CD4-positive, alpha-beta T cell (primary cell): ENCODE data around the gene SRD5A3. TPM values are rescaled to one million over a fixed set of nuclear protein-coding genes. Genes with fewer than 3 reads are reported as not detected.
A peak's percentile ranks its signal among the peaks of the same experiment; 100 is the strongest.

Experiments
- ATAC-seq: fragments of 200-7000 bp; cut with Tn5 transposase; one replicate; pipeline ENCODE4 v1.10.0; 2022; ENCODE audit warnings: mild to moderate bottlenecking; ENCODE audit not compliant: poor library complexity
- CTCF ChIA-PET: fragments of 350-600 bp; sonication (Branson Sonifier 250); formaldehyde crosslinking; loops from one replicate; lab custom pipeline; 2021; ENCODE audit warnings: antibody characterized with exemption, inconsistent platforms; lab: Charles Lee
- POLR2A ChIA-PET: fragments of 350-600 bp; sonication (Branson Sonifier 250); formaldehyde crosslinking; loops from one replicate; lab custom pipeline; 2021; ENCODE audit warnings: antibody characterized with exemption, inconsistent platforms; lab: Charles Lee
- DNase-seq, 14 experiments: peaks; one replicate each; pipeline ENCODE4 v3.0.0-alpha.2; 2013 to 2020; ENCODE audit warnings: mixed read lengths in 2 of 14
- H3K27ac ChIP-seq, 2 donors: one replicate each; pipeline versions ENCODE4 v1.5.1 to v1.7.0; 2013; ENCODE audit warnings: low read length in 2 of 2, low read depth in 1 of 2, mild to moderate bottlenecking in 1 of 2
- H3K27me3 ChIP-seq, 2 experiments: 1 replicate in 1 of 2; 2 replicates in 1 of 2; pipeline versions ENCODE4 v1.6.1 to v1.7.0; 2013; ENCODE audit warnings: low read length in 2 of 2, control low read depth in 1 of 2, mild to moderate bottlenecking in 1 of 2, moderate library complexity in 1 of 2; ENCODE audit not compliant: insufficient read depth in 2 of 2, control insufficient read depth in 1 of 2
- H3K36me3 ChIP-seq: one replicate; pipeline ENCODE4 v1.6.1; 2013; ENCODE audit warnings: low read length, control low read depth; ENCODE audit not compliant: insufficient read depth
- H3K4me1 ChIP-seq: one replicate; pipeline ENCODE4 v1.6.1; 2013; ENCODE audit warnings: low read length, control low read depth; ENCODE audit not compliant: insufficient read depth
- H3K4me3 ChIP-seq: one replicate; pipeline ENCODE4 v1.5.1; 2013; ENCODE audit warnings: mild to moderate bottlenecking, low read length, moderate library complexity
- H3K9me3 ChIP-seq, 2 experiments: 1 replicate in 1 of 2; 2 replicates in 1 of 2; pipeline versions ENCODE4 v1.6.1 to v1.7.0; 2013; ENCODE audit warnings: low read length in 2 of 2, mild to moderate bottlenecking in 2 of 2, control low read depth in 1 of 2, moderate library complexity in 1 of 2; ENCODE audit not compliant: control insufficient read depth in 1 of 2, insufficient read depth in 1 of 2
- H3K27ac Mint-ChIP-seq: one replicate; pipeline ENCODE4 v1.8.0; 2020; ENCODE audit warnings: mixed read lengths
- H3K27me3 Mint-ChIP-seq: one replicate; pipeline ENCODE4 v1.8.0; 2021; ENCODE audit warnings: mixed read lengths
- H3K36me3 Mint-ChIP-seq: one replicate; pipeline ENCODE4 v1.8.0; 2021; ENCODE audit warnings: low read depth, mixed read lengths
- H3K4me1 Mint-ChIP-seq: one replicate; pipeline ENCODE4 v1.8.0; 2021; ENCODE audit warnings: low read depth, mixed read lengths
- H3K4me3 Mint-ChIP-seq: one replicate; pipeline ENCODE4 v1.8.0; 2020; ENCODE audit warnings: mild to moderate bottlenecking, mixed read lengths
- H3K9me3 Mint-ChIP-seq: one replicate; pipeline ENCODE4 v1.8.0; 2020; ENCODE audit warnings: mixed read lengths
- CTCF ChIP-seq: fragments of 200-600 bp; IDR thresholded peaks from one replicate; pipeline ENCODE4 v1.8.0; 2022; ENCODE audit warnings: antibody characterized with exemption, mild to moderate bottlenecking
- intact Hi-C, 2 experiments: fragments of 100-400 bp; cut with DNase I in 1 of 2; cut with micrococcal nuclease in 1 of 2; formaldehyde crosslinking; loops; one replicate each; pipeline versions ENCODE4 v1.15.1 to v1.9.0; 2023 to 2025; cut with DNase I, micrococcal nuclease
- total RNA-seq, 174 experiments: library from RNA in 2 of 174; stranded (reverse) in 2 of 174; gene quantifications; one replicate each; pipeline ENCODE4 v1.2.3 and lab custom pipeline; 2021 to 2026

The SRD5A3 gene
- total RNA-seq, 2 experiments from 2014 or later, result 2.1 to 2.2 TPM

GRCh38 chr4:55410431-55410830 lies 64.4 kb downstream of the SRD5A3 start:
- H3K4me1 ChIP-seq, result peaks cover 10% of the 10 kb centered on the region
- POLR2A ChIA-PET, result interaction anchor here (0.7 kb wide), 1 partner anchor 15 kb away, joined by 3 read pairs; no protein-coding TSS in a partner anchor
- H3K27me3 ChIP-seq, result no peaks in the 10 kb centered on the region
- ATAC-seq (no peak), DNase-seq (no peak)
- CTCF ChIA-PET, result interaction anchor here (1.1 kb wide), 1 partner anchor 12 kb away, joined by 3 read pairs; no protein-coding TSS in a partner anchor
- H3K27ac Mint-ChIP-seq, result peak overlapping the region; percentile 35
- H3K36me3 ChIP-seq, result peaks cover 33% of the 10 kb centered on the region
- H3K4me1 Mint-ChIP-seq, result peaks cover 43% of the 10 kb centered on the region
- TF ChIP-seq CTCF, result no peak
- H3K9me3 Mint-ChIP-seq, result no peaks in the 10 kb centered on the region
- no peak overlapping the region for H3K27ac ChIP-seq
- no peaks in the 10 kb centered on the region for H3K27me3 Mint-ChIP-seq
- H3K4me3 ChIP-seq, result no peak overlapping the region
- intact Hi-C loops, result no loop called here
- H3K36me3 Mint-ChIP-seq, result peaks cover 32% of the 10 kb centered on the region
- H3K4me3 Mint-ChIP-seq, result no peak overlapping the region
- no peaks in the 10 kb centered on the region for H3K9me3 ChIP-seq

DNA sequence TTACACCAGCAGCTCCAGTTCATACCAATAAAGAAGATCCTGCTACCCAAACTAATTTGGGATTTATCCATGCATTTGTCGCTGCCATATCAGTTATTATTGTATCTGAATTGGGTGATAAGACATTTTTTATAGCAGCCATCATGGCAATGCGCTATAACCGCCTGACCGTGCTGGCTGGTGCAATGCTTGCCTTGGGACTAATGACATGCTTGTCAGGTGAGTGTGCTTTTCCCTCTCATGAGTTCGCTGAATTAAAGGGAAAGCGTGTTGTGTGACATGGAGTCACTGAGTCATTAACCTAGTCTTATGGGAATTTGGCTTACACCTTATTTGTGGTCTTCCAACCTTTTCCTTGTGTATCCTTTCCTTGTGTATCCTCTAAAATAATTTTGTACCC lies 65.6 kb downstream of the SRD5A3 start:
- TF ChIP-seq CTCF, result no peak
- intact Hi-C loops, result no loop called here
- Mint-ChIP-seq H3K36me3 (peaks cover 32% of the 10 kb centered on the region), H3K4me3 (no peak overlapping the region), H3K27me3 (no peaks in the 10 kb centered on the region), H3K9me3 (no peaks in the 10 kb centered on the region), H3K27ac (no peak overlapping the region), H3K4me1 (peaks cover 32% of the 10 kb centered on the region)
- H3K27ac ChIP-seq, result no peak overlapping the region
- no peak overlapping the region for H3K4me3 ChIP-seq
- POLR2A ChIA-PET, result no interaction called here
- ATAC-seq (no peak), DNase-seq (no peak)
- H3K27me3 ChIP-seq, result no peaks in the 10 kb centered on the region
- H3K9me3 ChIP-seq, result no peaks in the 10 kb centered on the region
- H3K4me1 ChIP-seq, result peaks cover 8% of the 10 kb centered on the region
- CTCF ChIA-PET, result interaction anchor here (0.7 kb wide), 1 partner anchor 917 kb away, joined by 3 read pairs; no protein-coding TSS in a partner anchor
- H3K36me3 ChIP-seq, result peaks cover 34% of the 10 kb centered on the region

GRCh38 chr4:55416176-55416575 lies 70.1 kb downstream of the SRD5A3 start:
- no peak overlapping the region for H3K27ac ChIP-seq
- TF ChIP-seq CTCF, result no peak
- H3K4me3 Mint-ChIP-seq, result no peak overlapping the region
- H3K4me3 ChIP-seq, result no peak overlapping the region
- CTCF ChIA-PET, result no interaction called here
- POLR2A ChIA-PET, result no interaction called here
- H3K9me3 ChIP-seq, result no peaks in the 10 kb centered on the region
- no peaks in the 10 kb centered on the region for H3K9me3 Mint-ChIP-seq
- no peak for DNase-seq
- H3K4me1 Mint-ChIP-seq, result no peaks in the 10 kb centered on the region
- peaks cover 61% of the 10 kb centered on the region for H3K36me3 Mint-ChIP-seq
- ATAC-seq, result no peak
- intact Hi-C loops, result no loop called here
- H3K27ac Mint-ChIP-seq, result no peak overlapping the region
- H3K27me3 ChIP-seq, result no peaks in the 10 kb centered on the region
- no peaks in the 10 kb centered on the region for H3K27me3 Mint-ChIP-seq
- peaks cover 50% of the 10 kb centered on the region for H3K36me3 ChIP-seq
- no peaks in the 10 kb centered on the region for H3K4me1 ChIP-seq

Other genes with a start within 250 kb of the SRD5A3 start
- not detected for gene KDR, start 220.6 kb upstream of the SRD5A3 start, total RNA-seq
- gene TMEM165, start 49.7 kb downstream of the SRD5A3 start, total RNA-seq, result 10 to 100 TPM; 44.8 to 46.0 TPM
- 1 to 10 TPM; 4.9 to 5.6 TPM for gene CLOCK, start 200.7 kb downstream of the SRD5A3 start, total RNA-seq
- gene PDCL2, start 246.0 kb downstream of the SRD5A3 start, total RNA-seq, result not detected